ENCODE data around the gene NLRP1.

Gene NLRP1

GRCh38 chr17:5511401-5512225 lies 72.7 kb downstream of the NLRP1 start:
- no peaks in the 10 kb centered on the region for H3K4me1 ChIP-seq (ENCODE audit: control insufficient read depth, insufficient read depth, low read length)
- H3K36me3 ChIP-seq (ENCODE audit: control insufficient read depth, insufficient read depth, low read length) = no peaks in the 10 kb centered on the region
- no peak overlapping the region for H3K9ac ChIP-seq (ENCODE audit: low read depth, low read length)
- no peak overlapping the region for H3K4me3 ChIP-seq (ENCODE audit: low read depth, low read length)
- H3K27ac ChIP-seq (ENCODE audit: low read depth, low read length) = no peak overlapping the region
- H3K27me3 ChIP-seq (ENCODE audit: control insufficient read depth, insufficient read depth, low read length) = no peaks in the 10 kb centered on the region
- H3K9me3 ChIP-seq (ENCODE audit: control insufficient read depth, insufficient read depth, low read length) = no peaks in the 10 kb centered on the region

GRCh38 chr17:5510771-5511170 lies 73.5 kb downstream of the NLRP1 start:
- no peaks in the 10 kb centered on the region for H3K9me3 ChIP-seq (ENCODE audit: control insufficient read depth, insufficient read depth, low read length)
- no peaks in the 10 kb centered on the region for H3K36me3 ChIP-seq (ENCODE audit: control insufficient read depth, insufficient read depth, low read length)
- H3K27me3 ChIP-seq (ENCODE audit: control insufficient read depth, insufficient read depth, low read length) = no peaks in the 10 kb centered on the region
- no peaks in the 10 kb centered on the region for H3K4me1 ChIP-seq (ENCODE audit: control insufficient read depth, insufficient read depth, low read length)
- no peak overlapping the region for H3K4me3 ChIP-seq (ENCODE audit: low read depth, low read length)
- no peak overlapping the region for H3K9ac ChIP-seq (ENCODE audit: low read depth, low read length)
- no peak overlapping the region for H3K27ac ChIP-seq (ENCODE audit: low read depth, low read length)

- Histone ChIP-seq H3K9me3 (ENCODE audit: control insufficient read depth, insufficient read depth, low read length) (no peaks in the 10 kb centered on the region), H3K27me3 (ENCODE audit: control insufficient read depth, insufficient read depth, low read length) (no peaks in the 10 kb centered on the region), H3K4me3 (ENCODE audit: low read depth, low read length) (no peak overlapping the region), H3K36me3 (ENCODE audit: control insufficient read depth, insufficient read depth, low read length) (no peaks in the 10 kb centered on the region), H3K4me1 (ENCODE audit: control insufficient read depth, insufficient read depth, low read length) (no peaks in the 10 kb centered on the region), H3K9ac (ENCODE audit: low read depth, low read length) (no peak overlapping the region), H3K27ac (ENCODE audit: low read depth, low read length) (no peak overlapping the region)
These were observed 74.8 kb downstream of the NLRP1 start for GRCh38 chr17:5509482-5509881.

GRCh38 chr17:5508810-5509209 lies 75.5 kb downstream of the NLRP1 start:
- Histone ChIP-seq H3K27me3 (ENCODE audit: control insufficient read depth, insufficient read depth, low read length) (no peaks in the 10 kb centered on the region), H3K4me3 (ENCODE audit: low read depth, low read length) (no peak overlapping the region), H3K9ac (ENCODE audit: low read depth, low read length) (no peak overlapping the region), H3K9me3 (ENCODE audit: control insufficient read depth, insufficient read depth, low read length) (no peaks in the 10 kb centered on the region), H3K36me3 (ENCODE audit: control insufficient read depth, insufficient read depth, low read length) (no peaks in the 10 kb centered on the region), H3K27ac (ENCODE audit: low read depth, low read length) (no peak overlapping the region), H3K4me1 (ENCODE audit: control insufficient read depth, insufficient read depth, low read length) (no peaks in the 10 kb centered on the region)

- Histone ChIP-seq H3K4me1 (ENCODE audit: control insufficient read depth, insufficient read depth, low read length) (peaks cover 3% of the 10 kb centered on the region; the same call in 1 of the 2 replicates), H3K27ac (ENCODE audit: low read depth, low read length) (no peak overlapping the region), H3K9ac (ENCODE audit: low read depth, low read length) (no peak overlapping the region), H3K27me3 (ENCODE audit: control insufficient read depth, insufficient read depth, low read length) (peaks cover 18% of the 10 kb centered on the region), H3K36me3 (ENCODE audit: control insufficient read depth, insufficient read depth, low read length) (no peaks in the 10 kb centered on the region), H3K9me3 (ENCODE audit: control insufficient read depth, insufficient read depth, low read length) (no peaks in the 10 kb centered on the region), H3K4me3 (ENCODE audit: low read depth, low read length) (no peak overlapping the region)
These were observed 78.0 kb downstream of the NLRP1 start for GRCh38 chr17:5506307-5506706.

GRCh38 chr17:5502552-5502951 lies 81.8 kb downstream of the NLRP1 start:
- Histone ChIP-seq H3K9ac (ENCODE audit: low read depth, low read length) (no peak overlapping the region), H3K4me1 (ENCODE audit: control insufficient read depth, insufficient read depth, low read length) (peaks cover 4% of the 10 kb centered on the region), H3K4me3 (ENCODE audit: low read depth, low read length) (no peak overlapping the region), H3K27ac (ENCODE audit: low read depth, low read length) (no peak overlapping the region), H3K9me3 (ENCODE audit: control insufficient read depth, insufficient read depth, low read length) (no peaks in the 10 kb centered on the region), H3K36me3 (ENCODE audit: control insufficient read depth, insufficient read depth, low read length) (no peaks in the 10 kb centered on the region), H3K27me3 (ENCODE audit: control insufficient read depth, insufficient read depth, low read length) (peaks cover 38% of the 10 kb centered on the region)

GRCh38 chr17:5501685-5502084 lies 82.6 kb downstream of the NLRP1 start:
- Histone ChIP-seq H3K27ac (ENCODE audit: low read depth, low read length) (no peak overlapping the region), H3K27me3 (ENCODE audit: control insufficient read depth, insufficient read depth, low read length) (peaks cover 38% of the 10 kb centered on the region), H3K9me3 (ENCODE audit: control insufficient read depth, insufficient read depth, low read length) (no peaks in the 10 kb centered on the region), H3K36me3 (ENCODE audit: control insufficient read depth, insufficient read depth, low read length) (no peaks in the 10 kb centered on the region), H3K4me3 (ENCODE audit: low read depth, low read length) (no peak overlapping the region), H3K9ac (ENCODE audit: low read depth, low read length) (no peak overlapping the region), H3K4me1 (ENCODE audit: control insufficient read depth, insufficient read depth, low read length) (peaks cover 4% of the 10 kb centered on the region)

- no peaks in the 10 kb centered on the region for H3K36me3 ChIP-seq (ENCODE audit: control insufficient read depth, insufficient read depth, low read length)
- peak overlapping the region; percentile 10 for H3K27ac ChIP-seq (ENCODE audit: low read depth, low read length)
- no peaks in the 10 kb centered on the region for H3K9me3 ChIP-seq (ENCODE audit: control insufficient read depth, insufficient read depth, low read length)
- H3K9ac ChIP-seq (ENCODE audit: low read depth, low read length) = no peak overlapping the region
- peaks cover 38% of the 10 kb centered on the region for H3K27me3 ChIP-seq (ENCODE audit: control insufficient read depth, insufficient read depth, low read length)
- H3K4me3 ChIP-seq (ENCODE audit: low read depth, low read length) = peak overlapping the region; percentile 68
- H3K4me1 ChIP-seq (ENCODE audit: control insufficient read depth, insufficient read depth, low read length) = peaks cover 4% of the 10 kb centered on the region
These were observed 83.5 kb downstream of the NLRP1 start for GRCh38 chr17:5500589-5501391.

GRCh38 chr17:5500247-5500588 lies 84.1 kb downstream of the NLRP1 start:
- no peak overlapping the region for H3K27ac ChIP-seq (ENCODE audit: low read depth, low read length)
- H3K36me3 ChIP-seq (ENCODE audit: control insufficient read depth, insufficient read depth, low read length) = no peaks in the 10 kb centered on the region
- H3K9ac ChIP-seq (ENCODE audit: low read depth, low read length) = no peak overlapping the region
- H3K4me3 ChIP-seq (ENCODE audit: low read depth, low read length) = peak overlapping the region; percentile 68
- H3K27me3 ChIP-seq (ENCODE audit: control insufficient read depth, insufficient read depth, low read length) = peaks cover 38% of the 10 kb centered on the region
- H3K4me1 ChIP-seq (ENCODE audit: control insufficient read depth, insufficient read depth, low read length) = peaks cover 4% of the 10 kb centered on the region
- H3K9me3 ChIP-seq (ENCODE audit: control insufficient read depth, insufficient read depth, low read length) = no peaks in the 10 kb centered on the region

- no peak overlapping the region for H3K9ac ChIP-seq (ENCODE audit: low read depth, low read length)
These were observed 84.7 kb downstream of the NLRP1 start for GRCh38 chr17:5499476-5500231.

More at GRCh38 chr17:5499476-5500231, 84.7 kb downstream of the NLRP1 start:
- H3K27me3 ChIP-seq (ENCODE audit: control insufficient read depth, insufficient read depth, low read length) = peaks cover 38% of the 10 kb centered on the region
- no peaks in the 10 kb centered on the region for H3K36me3 ChIP-seq (ENCODE audit: control insufficient read depth, insufficient read depth, low read length)
- no peak overlapping the region for H3K27ac ChIP-seq (ENCODE audit: low read depth, low read length)
- peak overlapping the region; percentile 68 for H3K4me3 ChIP-seq (ENCODE audit: low read depth, low read length)
- H3K9me3 ChIP-seq (ENCODE audit: control insufficient read depth, insufficient read depth, low read length) = no peaks in the 10 kb centered on the region
- peaks cover 4% of the 10 kb centered on the region for H3K4me1 ChIP-seq (ENCODE audit: control insufficient read depth, insufficient read depth, low read length)

Measured in HUES48 (cell line).